HepG2 (cell line): ENCODE results near the gene AKR7A3. TPM values are rescaled to one million over a fixed set of nuclear protein-coding genes. Genes with fewer than 3 reads are reported as not detected.

Experiments used
- ATAC-seq: fragments of 200-7000 bp; cut with Tn5 transposase; 3 replicates; pipeline ENCODE4 v1.9.1; 2020; ENCODE audit warnings: mild to moderate bottlenecking, moderate library complexity
- BruUV-seq: library from RNA; stranded (reverse); fragments of 400-500 nt; replicated peaks from 2 replicates; lab custom pipeline; 2021; lab: Mats Ljungman, UMichigan
- CTCF ChIA-PET: fragments of 300-600 bp; formaldehyde crosslinking; extraction: SDS; loops from one replicate; lab custom pipeline; 2021; ENCODE audit warnings: low total read pairs, inconsistent platforms, low intra/inter-chr PET ratio; lab: Yijun Ruan, JAX
- POLR2A ChIA-PET: fragments of 350-600 bp; sonication (Branson Sonifier 250); formaldehyde crosslinking; loops from one replicate; lab custom pipeline; 2020; ENCODE audit warnings: antibody characterized with exemption, inconsistent platforms; lab: Yijun Ruan, JAX
- DNase-seq: peaks from one replicate; pipeline ENCODE4 v3.0.0-alpha.2; 2015; ENCODE audit warnings: low spot score
- FAIRE-seq: peaks from 3 replicates; lab custom pipeline; 2011; peaks lifted over from hg19 to GRCh38; lab: Jason Lieb, UNC
- H2AFZ ChIP-seq: one replicate; pipeline ENCODE4 v1.6.1; 2011; ENCODE audit warnings: low read length, inconsistent platforms
- H3K27ac ChIP-seq: fragments of 300-600 bp; 3 replicates; pipeline ENCODE4 v1.8.0; 2011; ENCODE audit warnings: mixed run types, mild to moderate bottlenecking, mixed read lengths, low read length, inconsistent platforms; ENCODE audit not compliant: insufficient read depth; ENCODE audit errors: extremely low read length
- H3K27me3 ChIP-seq, 2 experiments: fragments of 200-600 bp in 1 of 2; 2 replicates in 1 of 2; 3 replicates in 1 of 2; pipeline versions ENCODE4 v1.6.0 to v1.8.0; 2011; ENCODE audit warnings: low read length in 2 of 2, mild to moderate bottlenecking in 2 of 2, moderate library complexity in 2 of 2, inconsistent platforms in 1 of 2; ENCODE audit not compliant: insufficient read depth in 2 of 2, control insufficient read depth in 1 of 2
- H3K36me3 ChIP-seq, 2 experiments: fragments of 200-600 bp in 1 of 2; replicated peaks in 1 of 2; 2 replicates in 1 of 2; 3 replicates in 1 of 2; pipeline versions ENCODE4 v1.5.1 to v1.8.0; 2011; ENCODE audit warnings: low read length in 2 of 2, inconsistent platforms in 1 of 2; ENCODE audit not compliant: insufficient read depth in 2 of 2, control insufficient read depth in 1 of 2
- H3K4me1 ChIP-seq: 2 replicates; pipeline ENCODE4 v1.5.1; 2012; ENCODE audit warnings: low read length, inconsistent platforms; ENCODE audit not compliant: insufficient read depth
- H3K4me2 ChIP-seq: 2 replicates; pipeline ENCODE4 v1.6.0; 2011; ENCODE audit warnings: low read depth, low read length, inconsistent platforms
- H3K4me3 ChIP-seq, 3 experiments: fragments of 200-600 bp in 1 of 3; sonication (generic), shearing (Covaris generic) in 1 of 3; replicated peaks in 1 of 3; 2 replicates each; pipeline ENCODE4 v1.5.1; 2011 to 2016; ENCODE audit warnings: low read length in 3 of 3, inconsistent platforms in 2 of 3, low read depth in 2 of 3, mild to moderate bottlenecking in 2 of 3, control low read depth in 1 of 3, mixed read lengths in 1 of 3; ENCODE audit not compliant: insufficient read depth in 1 of 3
- H3K79me2 ChIP-seq: one replicate; pipeline ENCODE4 v1.6.1; 2011; ENCODE audit warnings: low read length, inconsistent platforms; ENCODE audit not compliant: insufficient read depth
- H3K9ac ChIP-seq: 2 replicates; pipeline ENCODE4 v1.6.0; 2011; ENCODE audit warnings: mild to moderate bottlenecking, low read depth, low read length, inconsistent platforms; ENCODE audit not compliant: insufficient read depth
- H3K9me3 ChIP-seq: 2 replicates; pipeline ENCODE4 v1.5.1; 2012; ENCODE audit warnings: mild to moderate bottlenecking, low read length
- H4K20me1 ChIP-seq: 2 replicates; pipeline ENCODE4 v1.6.0; 2011; ENCODE audit warnings: inconsistent platforms, mild to moderate bottlenecking, low read length, moderate library complexity; ENCODE audit not compliant: insufficient read depth
- ZNF775 ChIP-seq: sonication (generic); formaldehyde crosslinking; IDR thresholded peaks from 2 replicates; pipeline ENCODE4 v1.4.0; 2020; ENCODE audit warnings: missing genetic modification reagents, mild to moderate bottlenecking, moderate library complexity, borderline replicate concordance
- ZNF841 ChIP-seq: sonication (generic); formaldehyde crosslinking; IDR thresholded peaks from 2 replicates; pipeline ENCODE4 v1.8.1; 2023; ENCODE audit warnings: missing genetic modification reagents, borderline replicate concordance
- WGBS: methylation state at CpG from one replicate; pipeline ENCODE4 v1.1.6; 2017; ENCODE audit warnings: low lambda C conversion rate; 5-methylcytosine and 5-hydroxymethylcytosine counted together
- in situ Hi-C: cut with HindIII; loops from 2 replicates; pipeline ENCODE4 v1.10.0; 2017; ENCODE audit warnings: low pct_unique_long_range_greater_than_20kb; ENCODE audit not compliant: extremely low pct_ligation_motif_present
- intact Hi-C: fragments of 100-400 bp; cut with micrococcal nuclease; formaldehyde crosslinking; loops from one replicate; pipeline ENCODE4 v1.10.0; 2022; ENCODE audit not compliant: unreplicated experiment
- polyA plus RNA-seq, 8 experiments: library from polyadenylated mRNA; depleted of rRNA in 3 of 8; stranded (reverse) in 7 of 8; unstranded in 1 of 8; fragments of >200 nt; fragmentation: Illumina TruSeq in 4 of 8; extraction: Trizol in 4 of 8; gene quantifications; 2 replicates each; pipeline versions ENCODE4 v1.2.1 to v1.2.3, GENCODE V29; 2011 to 2016; ENCODE audit warnings: low read depth in 4 of 8, missing spikeins in 1 of 8, mixed read lengths in 1 of 8; ENCODE audit not compliant: insufficient read depth in 1 of 8
- total RNA-seq, 5 experiments: library from RNA; depleted of rRNA; stranded (reverse); fragments of >200 nt; fragmentation: Illumina TruSeq; extraction: Trizol; gene quantifications; 2 replicates each; pipeline ENCODE4 v1.2.3, GENCODE V29; 2016; ENCODE audit warnings: low read depth in 1 of 5
- TF ChIP-seq, protein P1 (sequence below): sonication (generic); formaldehyde crosslinking; conservative IDR thresholded peaks from 2 replicates; pipeline ENCODE4 v1.4.0; 2020; ENCODE audit warnings: mild to moderate bottlenecking, missing genetic modification reagents, moderate library complexity
- TF ChIP-seq, protein P2 (sequence below): sonication (generic); formaldehyde crosslinking; IDR thresholded peaks from 2 replicates; pipeline ENCODE4 v1.4.0; 2020; ENCODE audit warnings: missing genetic modification reagents
- TF ChIP-seq, protein P3 (sequence below): sonication (generic); formaldehyde crosslinking; IDR thresholded peaks from 2 replicates; pipeline ENCODE4 v1.8.1; 2023; ENCODE audit warnings: mild to moderate bottlenecking, missing genetic modification reagents

Gene AKR7A3
- total and polyA plus RNA-seq, 2 of the 13 experiments (the other 11 are each of a cell fraction or from before 2014, with no cell fraction given), result 0.58 to 1.00 TPM

DNA sequence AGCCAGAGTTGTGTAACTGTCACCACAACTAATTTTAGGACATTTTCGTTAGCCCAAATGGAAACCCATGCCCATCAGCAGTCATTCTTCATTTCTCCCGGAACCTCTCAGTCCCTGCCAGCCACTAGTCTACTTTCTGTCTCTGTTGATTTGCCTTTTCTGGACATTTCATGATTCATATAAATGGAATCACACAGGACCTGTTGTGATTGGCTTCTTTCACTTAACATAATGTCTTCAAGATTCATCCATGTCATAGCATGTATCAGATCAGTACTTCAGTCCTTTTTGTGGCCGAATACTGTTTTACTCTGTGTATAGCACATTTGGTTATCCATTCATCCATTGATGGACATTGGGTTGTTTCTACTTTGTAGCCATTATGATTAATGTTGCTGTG, 30.6 kb upstream of the AKR7A3 start:
- POLR2A ChIA-PET, result no interaction called here
- no peak overlapping the region for H3K27ac ChIP-seq
- no peaks in the 10 kb centered on the region for H3K79me2 ChIP-seq
- in situ Hi-C loops, result no loop called here
- no peaks in the 10 kb centered on the region for H3K9me3 ChIP-seq
- no TSS peak for BruUV-seq
- peaks cover 20% of the 10 kb centered on the region for H3K4me1 ChIP-seq
- ATAC-seq (no peak), FAIRE-seq (no peak), DNase-seq (no peak)
- intact Hi-C loops, result no loop called here
- WGBS, result 94% methylated on average over 3 of the region's 3 CpGs
- H3K27me3 ChIP-seq, result no peaks in the 10 kb centered on the region
- TF ChIP-seq, protein P1, sequence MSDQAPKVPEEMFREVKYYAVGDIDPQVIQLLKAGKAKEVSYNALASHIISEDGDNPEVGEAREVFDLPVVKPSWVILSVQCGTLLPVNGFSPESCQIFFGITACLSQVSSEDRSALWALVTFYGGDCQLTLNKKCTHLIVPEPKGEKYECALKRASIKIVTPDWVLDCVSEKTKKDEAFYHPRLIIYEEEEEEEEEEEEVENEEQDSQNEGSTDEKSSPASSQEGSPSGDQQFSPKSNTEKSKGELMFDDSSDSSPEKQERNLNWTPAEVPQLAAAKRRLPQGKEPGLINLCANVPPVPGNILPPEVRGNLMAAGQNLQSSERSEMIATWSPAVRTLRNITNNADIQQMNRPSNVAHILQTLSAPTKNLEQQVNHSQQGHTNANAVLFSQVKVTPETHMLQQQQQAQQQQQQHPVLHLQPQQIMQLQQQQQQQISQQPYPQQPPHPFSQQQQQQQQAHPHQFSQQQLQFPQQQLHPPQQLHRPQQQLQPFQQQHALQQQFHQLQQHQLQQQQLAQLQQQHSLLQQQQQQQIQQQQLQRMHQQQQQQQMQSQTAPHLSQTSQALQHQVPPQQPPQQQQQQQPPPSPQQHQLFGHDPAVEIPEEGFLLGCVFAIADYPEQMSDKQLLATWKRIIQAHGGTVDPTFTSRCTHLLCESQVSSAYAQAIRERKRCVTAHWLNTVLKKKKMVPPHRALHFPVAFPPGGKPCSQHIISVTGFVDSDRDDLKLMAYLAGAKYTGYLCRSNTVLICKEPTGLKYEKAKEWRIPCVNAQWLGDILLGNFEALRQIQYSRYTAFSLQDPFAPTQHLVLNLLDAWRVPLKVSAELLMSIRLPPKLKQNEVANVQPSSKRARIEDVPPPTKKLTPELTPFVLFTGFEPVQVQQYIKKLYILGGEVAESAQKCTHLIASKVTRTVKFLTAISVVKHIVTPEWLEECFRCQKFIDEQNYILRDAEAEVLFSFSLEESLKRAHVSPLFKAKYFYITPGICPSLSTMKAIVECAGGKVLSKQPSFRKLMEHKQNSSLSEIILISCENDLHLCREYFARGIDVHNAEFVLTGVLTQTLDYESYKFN (CRISPR knock-in tag), result no peak
- TF ChIP-seq ZNF775 (CRISPR knock-in tag) (no peak), ZNF841 (CRISPR knock-in tag) (no peak)
- TF ChIP-seq, protein P2, sequence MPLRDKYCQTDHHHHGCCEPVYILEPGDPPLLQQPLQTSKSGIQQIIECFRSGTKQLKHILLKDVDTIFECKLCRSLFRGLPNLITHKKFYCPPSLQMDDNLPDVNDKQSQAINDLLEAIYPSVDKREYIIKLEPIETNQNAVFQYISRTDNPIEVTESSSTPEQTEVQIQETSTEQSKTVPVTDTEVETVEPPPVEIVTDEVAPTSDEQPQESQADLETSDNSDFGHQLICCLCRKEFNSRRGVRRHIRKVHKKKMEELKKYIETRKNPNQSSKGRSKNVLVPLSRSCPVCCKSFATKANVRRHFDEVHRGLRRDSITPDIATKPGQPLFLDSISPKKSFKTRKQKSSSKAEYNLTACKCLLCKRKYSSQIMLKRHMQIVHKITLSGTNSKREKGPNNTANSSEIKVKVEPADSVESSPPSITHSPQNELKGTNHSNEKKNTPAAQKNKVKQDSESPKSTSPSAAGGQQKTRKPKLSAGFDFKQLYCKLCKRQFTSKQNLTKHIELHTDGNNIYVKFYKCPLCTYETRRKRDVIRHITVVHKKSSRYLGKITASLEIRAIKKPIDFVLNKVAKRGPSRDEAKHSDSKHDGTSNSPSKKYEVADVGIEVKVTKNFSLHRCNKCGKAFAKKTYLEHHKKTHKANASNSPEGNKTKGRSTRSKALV (CRISPR knock-in tag), result no peak
- TF ChIP-seq, protein P3, sequence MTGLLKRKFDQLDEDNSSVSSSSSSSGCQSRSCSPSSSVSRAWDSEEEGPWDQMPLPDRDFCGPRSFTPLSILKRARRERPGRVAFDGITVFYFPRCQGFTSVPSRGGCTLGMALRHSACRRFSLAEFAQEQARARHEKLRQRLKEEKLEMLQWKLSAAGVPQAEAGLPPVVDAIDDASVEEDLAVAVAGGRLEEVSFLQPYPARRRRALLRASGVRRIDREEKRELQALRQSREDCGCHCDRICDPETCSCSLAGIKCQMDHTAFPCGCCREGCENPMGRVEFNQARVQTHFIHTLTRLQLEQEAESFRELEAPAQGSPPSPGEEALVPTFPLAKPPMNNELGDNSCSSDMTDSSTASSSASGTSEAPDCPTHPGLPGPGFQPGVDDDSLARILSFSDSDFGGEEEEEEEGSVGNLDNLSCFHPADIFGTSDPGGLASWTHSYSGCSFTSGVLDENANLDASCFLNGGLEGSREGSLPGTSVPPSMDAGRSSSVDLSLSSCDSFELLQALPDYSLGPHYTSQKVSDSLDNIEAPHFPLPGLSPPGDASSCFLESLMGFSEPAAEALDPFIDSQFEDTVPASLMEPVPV (CRISPR knock-in tag), result no peak
- peaks cover 5 to 33% of the 10 kb centered on the region in 2 experiments; a peak in 3 of 5 replicates for H3K36me3 ChIP-seq
- H2AFZ ChIP-seq, result no peak overlapping the region
- no peak overlapping the region for H3K4me3 ChIP-seq
- H3K9ac ChIP-seq, result no peak overlapping the region
- CTCF ChIA-PET, result no interaction called here
- no peaks in the 10 kb centered on the region for H4K20me1 ChIP-seq
- H3K4me2 ChIP-seq, result no peak overlapping the region
